Nephron progenitor cell (in vitro differentiated cells): ENCODE results near the gene PSTPIP1.

Source experiments
- DNase-seq: peaks from one replicate; pipeline ENCODE4 v3.0.0; 2021
- H3K27ac Mint-ChIP-seq: 2 replicates; pipeline ENCODE4 v1.8.0; 2021; ENCODE audit warnings: mild to moderate bottlenecking, moderate library complexity, mixed read lengths
- H3K27me3 Mint-ChIP-seq: 2 replicates; pipeline ENCODE4 v1.8.0; 2021; ENCODE audit warnings: mild to moderate bottlenecking, low read depth, mixed read lengths; ENCODE audit not compliant: poor library complexity
- H3K36me3 Mint-ChIP-seq: 2 replicates; pipeline ENCODE4 v1.8.0; 2021; ENCODE audit warnings: low read depth, mixed read lengths
- H3K4me1 Mint-ChIP-seq: 2 replicates; pipeline ENCODE4 v1.8.0; 2021; ENCODE audit warnings: mixed read lengths
- H3K4me3 Mint-ChIP-seq: 2 replicates; pipeline ENCODE4 v1.8.0; 2021; ENCODE audit warnings: mild to moderate bottlenecking, moderate library complexity, mixed read lengths
- H3K9me3 Mint-ChIP-seq: 2 replicates; pipeline ENCODE4 v1.8.0; 2021; ENCODE audit warnings: mild to moderate bottlenecking, moderate library complexity, mixed read lengths
- CTCF ChIP-seq: fragments of 200-600 bp; sonication (generic); IDR thresholded peaks from 2 replicates; pipeline ENCODE4 v1.5.0; 2021; ENCODE audit warnings: antibody characterized with exemption

The PSTPIP1 gene

GRCh38 chr15:76994971-76995945, at the start of gene PSTPIP1:
PSTPIP1 (plus strand) TSS chr15:76995126; CDS start chr15:76995574, 448 bp downstream.
- H3K27me3 Mint-ChIP-seq, result peaks cover 25% of the 10 kb centered on the region
- no peak for DNase-seq
- H3K4me3 Mint-ChIP-seq, result no peak within 1 kb of the TSS
- peaks cover 26% of the 10 kb centered on the region for H3K4me1 Mint-ChIP-seq
- no peak for TF ChIP-seq CTCF
- H3K9me3 Mint-ChIP-seq, result no peaks in the 10 kb centered on the region
- no peak within 1 kb of the TSS for H3K27ac Mint-ChIP-seq
- no peaks in the 10 kb centered on the region for H3K36me3 Mint-ChIP-seq

- no peak for TF ChIP-seq CTCF
- peaks cover 77% of the 10 kb centered on the region for H3K36me3 Mint-ChIP-seq
- no peak overlapping the region for H3K27ac Mint-ChIP-seq
These were observed 49.3 kb upstream of the PSTPIP1 start for GRCh38 chr15:76945494-76946093.

GRCh38 chr15:76947454-76947853, 47.5 kb upstream of the PSTPIP1 start:
- H3K36me3 Mint-ChIP-seq, result peaks cover 80% of the 10 kb centered on the region
- peak overlapping the region; percentile 73 for H3K27ac Mint-ChIP-seq
- no peaks in the 10 kb centered on the region for H3K4me1 Mint-ChIP-seq
- no peak overlapping the region for H3K4me3 Mint-ChIP-seq
- H3K9me3 Mint-ChIP-seq, result peaks cover 4% of the 10 kb centered on the region
- no peak for TF ChIP-seq CTCF
- peaks cover 3% of the 10 kb centered on the region for H3K27me3 Mint-ChIP-seq
- no peak for DNase-seq

More at GRCh38 chr15:76945494-76946093, 49.3 kb upstream of the PSTPIP1 start:
- H3K4me1 Mint-ChIP-seq, result no peaks in the 10 kb centered on the region
- no peaks in the 10 kb centered on the region for H3K27me3 Mint-ChIP-seq
- DNase-seq, result no peak
- H3K9me3 Mint-ChIP-seq, result peaks cover 4% of the 10 kb centered on the region
- no peak overlapping the region for H3K4me3 Mint-ChIP-seq

- Mint-ChIP-seq H3K36me3 (peaks cover 46% of the 10 kb centered on the region), H3K9me3 (no peaks in the 10 kb centered on the region), H3K27me3 (peaks cover 3% of the 10 kb centered on the region), H3K4me1 (peaks cover 4% of the 10 kb centered on the region), H3K4me3 (no peak overlapping the region), H3K27ac (peak overlapping the region; percentile 55)
- no peak for DNase-seq
- TF ChIP-seq CTCF, result no peak
These were observed 43.7 kb upstream of the PSTPIP1 start for GRCh38 chr15:76951220-76951619.

- Mint-ChIP-seq H3K4me1 (peaks cover 4% of the 10 kb centered on the region), H3K9me3 (no peaks in the 10 kb centered on the region), H3K36me3 (peaks cover 24% of the 10 kb centered on the region), H3K4me3 (no peak overlapping the region), H3K27me3 (peaks cover 6% of the 10 kb centered on the region), H3K27ac (no peak overlapping the region)
- DNase-seq, result no peak
- TF ChIP-seq CTCF, result no peak
These were observed 41.0 kb upstream of the PSTPIP1 start for GRCh38 chr15:76953913-76954312.
